Measurements from ENCODE around the gene CDH23. TPM values are rescaled to one million over a fixed set of nuclear protein-coding genes. Genes with fewer than 3 reads are reported as not detected.

The CDH23 gene
- total RNA-seq, 1 experiment from 2014 or later = 0.34 TPM

- intact Hi-C loops (cut with micrococcal nuclease; ENCODE audit: unreplicated experiment) = no loop called here
- Histone ChIP-seq H3K27me3 (replicated peaks; ENCODE audit: control insufficient read depth, insufficient read depth, low read length) (no peaks in the 10 kb centered on the region), H3K36me3 (ENCODE audit: control insufficient read depth, insufficient read depth, low read length) (no peaks in the 10 kb centered on the region), H3K9me3 (peaks cover 5% of the 10 kb centered on the region; the same call in 1 of the 2 replicates), H3K4me3 (ENCODE audit: low read depth, low read length) (no peak overlapping the region), H3K4me1 (peaks cover 30% of the 10 kb centered on the region)
- H3K27me3 Mint-ChIP-seq (ENCODE audit: insufficient read depth, unreplicated experiment) = peaks cover 3% of the 10 kb centered on the region
- H3K27ac Mint-ChIP-seq (ENCODE audit: unreplicated experiment) = no peak overlapping the region
- no peaks in the 10 kb centered on the region for H3K36me3 Mint-ChIP-seq (ENCODE audit: insufficient read depth, unreplicated experiment)
- ChIA-PET CTCF (no interaction called here), POLR2A (no interaction called here)
- H3K4me3 Mint-ChIP-seq (ENCODE audit: unreplicated experiment) = no peak overlapping the region
- peaks cover 31% of the 10 kb centered on the region for H3K4me1 Mint-ChIP-seq (ENCODE audit: low read depth, unreplicated experiment)
- no peak for DNase-seq
- H3K9me3 Mint-ChIP-seq (ENCODE audit: unreplicated experiment) = no peaks in the 10 kb centered on the region
- TF ChIP-seq CTCF (IDR thresholded peaks at IDR 0.05; ENCODE audit: insufficient read depth in 1 of 2, low read depth in 1 of 2, low read length in 1 of 2, severe bottlenecking in 1 of 2, unreplicated experiment in 1 of 2) = no peak
- no TSS peak for BruUV-seq (replicated peaks)
Measured at GRCh38 chr10:71618598-71618997, 221.9 kb downstream of the CDH23 start.

- H3K9me3 Mint-ChIP-seq (ENCODE audit: unreplicated experiment) = no peaks in the 10 kb centered on the region
- Histone ChIP-seq H3K4me1 (peaks cover 33% of the 10 kb centered on the region), H3K36me3 (ENCODE audit: control insufficient read depth, insufficient read depth, low read length) (no peaks in the 10 kb centered on the region), H3K27me3 (replicated peaks; ENCODE audit: control insufficient read depth, insufficient read depth, low read length) (no peaks in the 10 kb centered on the region), H3K4me3 (ENCODE audit: low read depth, low read length) (no peak overlapping the region), H3K9me3 (peaks cover 5% of the 10 kb centered on the region; the same call in 1 of the 2 replicates)
- peak overlapping the region; percentile 48 for H3K27ac Mint-ChIP-seq (ENCODE audit: unreplicated experiment)
- intact Hi-C loops (cut with micrococcal nuclease; ENCODE audit: unreplicated experiment) = no loop called here
- no peaks in the 10 kb centered on the region for H3K36me3 Mint-ChIP-seq (ENCODE audit: insufficient read depth, unreplicated experiment)
- H3K4me3 Mint-ChIP-seq (ENCODE audit: unreplicated experiment) = no peak overlapping the region
- H3K27me3 Mint-ChIP-seq (ENCODE audit: insufficient read depth, unreplicated experiment) = no peaks in the 10 kb centered on the region
- no TSS peak for BruUV-seq (replicated peaks)
- CTCF ChIA-PET = no interaction called here
- no peak for TF ChIP-seq CTCF (IDR thresholded peaks at IDR 0.05; ENCODE audit: insufficient read depth in 1 of 2, low read depth in 1 of 2, low read length in 1 of 2, severe bottlenecking in 1 of 2, unreplicated experiment in 1 of 2)
- DNase-seq = no peak
- POLR2A ChIA-PET = no interaction called here
- H3K4me1 Mint-ChIP-seq (ENCODE audit: low read depth, unreplicated experiment) = peaks cover 36% of the 10 kb centered on the region
Measured at GRCh38 chr10:71620642-71621041, 223.9 kb downstream of the CDH23 start.

- Histone ChIP-seq H3K9me3 (peaks cover 5% of the 10 kb centered on the region; the same call in 1 of the 2 replicates), H3K4me3 (ENCODE audit: low read depth, low read length) (no peak overlapping the region), H3K27me3 (replicated peaks; ENCODE audit: control insufficient read depth, insufficient read depth, low read length) (no peaks in the 10 kb centered on the region), H3K4me1 (peaks cover 33% of the 10 kb centered on the region), H3K36me3 (ENCODE audit: control insufficient read depth, insufficient read depth, low read length) (no peaks in the 10 kb centered on the region)
- no peak for TF ChIP-seq CTCF (IDR thresholded peaks at IDR 0.05; ENCODE audit: insufficient read depth in 1 of 2, low read depth in 1 of 2, low read length in 1 of 2, severe bottlenecking in 1 of 2, unreplicated experiment in 1 of 2)
- Mint-ChIP-seq H3K36me3 (ENCODE audit: insufficient read depth, unreplicated experiment) (no peaks in the 10 kb centered on the region), H3K4me3 (ENCODE audit: unreplicated experiment) (peak overlapping the region; percentile 27), H3K27me3 (ENCODE audit: insufficient read depth, unreplicated experiment) (no peaks in the 10 kb centered on the region), H3K27ac (ENCODE audit: unreplicated experiment) (peak overlapping the region; percentile 90), H3K9me3 (ENCODE audit: unreplicated experiment) (no peaks in the 10 kb centered on the region), H3K4me1 (ENCODE audit: low read depth, unreplicated experiment) (peaks cover 36% of the 10 kb centered on the region)
- ChIA-PET CTCF (interaction anchor here (0.9 to 2.5 kb wide), 5 partner anchors 11 to 302 kb away, joined by 3 to 19 read pairs (median 4); partner anchors contain the start of gene SLC29A3), POLR2A (no interaction called here)
- no TSS peak for BruUV-seq (replicated peaks)
- intact Hi-C loops (cut with micrococcal nuclease; ENCODE audit: unreplicated experiment) = no loop called here
- no peak for DNase-seq
Measured at GRCh38 chr10:71621231-71622153, 224.8 kb downstream of the CDH23 start.

Measured in Caco-2 (cell line).